HEK293 (cell line): Measurements from ENCODE around the gene S100A8.
"Not testable (repeated sequence)": the region's sequence is repeated elsewhere in the genome, so short reads cannot be mapped to it uniquely, and the experiment has no call there.

ENCODE experiments used
- CTCF ChIA-PET: fragments of 350-600 bp; formaldehyde crosslinking; extraction: SDS; loops from one replicate; lab custom pipeline; 2021; ENCODE audit warnings: antibody characterized with exemption; lab: Yijun Ruan, JAX
- POLR2A ChIA-PET: fragments of 300-600 bp; formaldehyde crosslinking; extraction: SDS; loops from one replicate; lab custom pipeline; 2020; ENCODE audit warnings: antibody characterized with exemption, inconsistent platforms; lab: Yijun Ruan, JAX
- H3K27ac ChIP-seq: fragments of 200-500 bp; sonication (Bioruptor generic); 2 replicates; pipeline ENCODE4 v1.5.1; 2014; ENCODE audit warnings: low read depth, low read length, control low read depth, inconsistent platforms; ENCODE audit errors: extremely low read depth
- H3K36me3 ChIP-seq, 2 experiments: fragments of 200-500 bp in 1 of 2; sonication (Bioruptor generic) in 1 of 2; 1 replicate in 1 of 2; 2 replicates in 1 of 2; pipeline ENCODE4 v1.5.1; 2014 to 2017; ENCODE audit warnings: inconsistent platforms in 2 of 2, low read length in 2 of 2; ENCODE audit not compliant: control insufficient read depth in 2 of 2, insufficient read depth in 1 of 2
- H3K4me1 ChIP-seq: fragments of 200-500 bp; sonication (Bioruptor generic); 2 replicates; pipeline ENCODE4 v1.5.1; 2014; ENCODE audit warnings: mild to moderate bottlenecking, low read length, inconsistent platforms; ENCODE audit not compliant: control insufficient read depth, insufficient read depth
- H3K4me3 ChIP-seq: 2 replicates; pipeline ENCODE4 v1.5.1; 2011; ENCODE audit warnings: low read depth, mild to moderate bottlenecking, control low read depth, low read length, moderate library complexity
- H3K9me3 ChIP-seq: fragments of 200-500 bp; sonication (Bioruptor generic); 2 replicates; pipeline ENCODE4 v1.5.1; 2014; ENCODE audit warnings: low read depth, low read length, inconsistent platforms; ENCODE audit not compliant: control insufficient read depth, insufficient read depth
- CTCF ChIP-seq: fragments of 450-650 bp; formaldehyde crosslinking; IDR thresholded peaks from 2 replicates; pipeline ENCODE4 v1.5.1; 2016; ENCODE audit warnings: missing biosample characterization, missing genetic modification characterization
- KLF17 ChIP-seq: fragments of 450-650 bp; formaldehyde crosslinking; IDR thresholded peaks from 2 replicates; pipeline ENCODE4 v1.5.1; 2016; ENCODE audit warnings: missing biosample characterization, missing genetic modification characterization
- REST ChIP-seq: fragments of 450-650 bp; formaldehyde crosslinking; IDR thresholded peaks from 2 replicates; pipeline ENCODE4 v1.5.1; 2016; ENCODE audit warnings: missing biosample characterization, missing genetic modification characterization
- ZBTB11 ChIP-seq: fragments of 450-650 bp; formaldehyde crosslinking; conservative IDR thresholded peaks from 2 replicates; pipeline ENCODE4 v1.5.1; 2016; ENCODE audit warnings: low read depth, missing biosample characterization, missing genetic modification characterization
- ZBTB6 ChIP-seq: fragments of 450-650 bp; formaldehyde crosslinking; IDR thresholded peaks from 2 replicates; pipeline ENCODE4 v1.5.1; 2017; ENCODE audit warnings: missing biosample characterization, missing genetic modification characterization
- ZNF214 ChIP-seq: fragments of 450-650 bp; formaldehyde crosslinking; IDR thresholded peaks from 2 replicates; pipeline ENCODE4 v1.5.1; 2017; ENCODE audit warnings: missing biosample characterization, mild to moderate bottlenecking, missing genetic modification characterization, borderline replicate concordance
- ZNF660 ChIP-seq: fragments of 450-650 bp; IDR thresholded peaks from 2 replicates; pipeline ENCODE4 v1.5.1; 2018; ENCODE audit warnings: missing biosample characterization, mild to moderate bottlenecking, missing genetic modification characterization

S100A8 gene

GRCh38 chr1:153415850-153416570 lies 25.1 kb upstream of the S100A8 start, which contains the start of gene S100A7A:
Gene S100A7A, plus strand, starts transcription at chr1:153416520. Its CDS starts 1,563 bp downstream, at chr1:153418083.
- no peaks in the 10 kb centered on the region for H3K9me3 ChIP-seq
- TF ChIP-seq CTCF (tag by site-specific recombination) (no peak), ZBTB11 (tag by site-specific recombination) (no peak), REST (no peak), ZNF214 (tag by site-specific recombination) (no peak), ZBTB6 (tag by site-specific recombination) (no peak), ZNF660 (tag by site-specific recombination) (no peak), KLF17 (tag by site-specific recombination) (no peak)
- no peaks in the 10 kb centered on the region for H3K4me1 ChIP-seq
- no peak within 1 kb of the TSS for H3K4me3 ChIP-seq
- H3K27ac ChIP-seq, result no peak within 1 kb of the TSS
- CTCF ChIA-PET, result no interaction called here
- POLR2A ChIA-PET, result no interaction called here
- no peaks in the 10 kb centered on the region for H3K36me3 ChIP-seq

GRCh38 chr1:153413961-153414360 lies 23.1 kb upstream of the S100A8 start:
- H3K9me3 ChIP-seq, H3K36me3 ChIP-seq, CTCF ChIA-PET, H3K27ac ChIP-seq, POLR2A ChIA-PET, H3K4me3 ChIP-seq, H3K4me1 ChIP-seq: not testable (repeated sequence)

GRCh38 chr1:153407274-153407673 lies 16.4 kb upstream of the S100A8 start:
- CTCF ChIA-PET, result interaction anchor here (0.6 to 1.0 kb wide), 2 partner anchors 54 to 753 kb away, joined by 3 to 5 read pairs; no protein-coding TSS in a partner anchor
- not testable (repeated sequence) for H3K9me3 ChIP-seq, H3K36me3 ChIP-seq, H3K27ac ChIP-seq, H3K4me1 ChIP-seq, H3K4me3 ChIP-seq
- POLR2A ChIA-PET, result interaction anchor here (1.1 kb wide), 1 partner anchor 32 kb away, joined by 3 read pairs; the partner anchor contains the start of gene S100A12

GRCh38 chr1:153405825-153406599 lies 15.1 kb upstream of the S100A8 start:
- H3K36me3 ChIP-seq, H3K9me3 ChIP-seq, H3K4me3 ChIP-seq, H3K27ac ChIP-seq, H3K4me1 ChIP-seq: not testable (repeated sequence)
- ChIA-PET CTCF (interaction anchor here (0.6 kb wide), 1 partner anchor 379 kb away, joined by 3 read pairs; no protein-coding TSS in a partner anchor), POLR2A (interaction anchor here (1.1 kb wide), 1 partner anchor 30 kb away, joined by 3 read pairs; the partner anchor contains the start of gene S100A12)
